ENCODE data around the gene CFAP126. TPM values are rescaled to one million over a fixed set of nuclear protein-coding genes. Genes with fewer than 3 reads are reported as not detected.

Gene CFAP126
- total and polyA plus RNA-seq, 2 of the 13 experiments (the other 11 are each of a cell fraction or from before 2014, with no cell fraction given): not detected

GRCh38 chr1:161359291-161359690 is 8.4 kb downstream of the CFAP126 start (continued):
- no peak for TF ChIP-seq KDM5B (CRISPR knock-in tag; IDR thresholded peaks at IDR 0.05; ENCODE audit: borderline replicate concordance)

- WGBS (ENCODE audit: low lambda C conversion rate): 100% methylated on average over 5 of the region's 8 CpGs
- Histone ChIP-seq H3K9ac (ENCODE audit: insufficient read depth, low read depth, low read length) (no peak overlapping the region), H3K4me2 (ENCODE audit: low read depth, low read length) (no peak overlapping the region), H3K4me3 (replicated peaks in 1 of 3; ENCODE audit: insufficient read depth in 1 of 3, low read depth in 2 of 3, low read length in 3 of 3) (no peak overlapping the region), H3K4me1 (ENCODE audit: insufficient read depth, low read length) (no peaks in the 10 kb centered on the region), H2AFZ (ENCODE audit: low read length) (no peak overlapping the region), H3K9me3 (ENCODE audit: low read length) (no peaks in the 10 kb centered on the region), H4K20me1 (ENCODE audit: insufficient read depth, low read length) (no peaks in the 10 kb centered on the region), H3K36me3 (replicated peaks in 1 of 2; ENCODE audit: control insufficient read depth in 1 of 2, insufficient read depth in 2 of 2, low read length in 2 of 2) (peaks cover 3 to 51% of the 10 kb centered on the region in 2 experiments), H3K79me2 (ENCODE audit: insufficient read depth, low read length) (no peaks in the 10 kb centered on the region), H3K27me3 (ENCODE audit: control insufficient read depth in 1 of 2, insufficient read depth in 2 of 2, low read length in 2 of 2) (no peaks in the 10 kb centered on the region), H3K27ac (ENCODE audit: extremely low read length, insufficient read depth, low read length) (no peak overlapping the region)
- no peak for ATAC-seq
- ChIA-PET CTCF (ENCODE audit: low intra/inter-chr PET ratio, low total read pairs) (no interaction called here), POLR2A (no interaction called here)
- FAIRE-seq: no peak
- DNase-seq (ENCODE audit: low spot score): no peak
- BruUV-seq (replicated peaks): no TSS peak
- intact Hi-C loops (cut with micrococcal nuclease; ENCODE audit: unreplicated experiment) (no loop called here), in situ Hi-C loops (cut with HindIII; ENCODE audit: extremely low pct_ligation_motif_present, low pct_unique_long_range_greater_than_20kb) (no loop called here)
- TF ChIP-seq ZNF253 (CRISPR knock-in tag; IDR thresholded peaks at IDR 0.05; ENCODE audit: borderline replicate concordance) (no peak), BCL6 (CRISPR knock-in tag; IDR thresholded peaks at IDR 0.05) (no peak), ZNF543 (CRISPR knock-in tag; IDR thresholded peaks at IDR 0.05) (no peak), HDAC2 (CRISPR knock-in tag; IDR thresholded peaks at IDR 0.05) (no peak), HMGXB3 (CRISPR knock-in tag; IDR thresholded peaks at IDR 0.05; ENCODE audit: borderline replicate concordance) (no peak), MLX (CRISPR knock-in tag; IDR thresholded peaks at IDR 0.05) (no peak), ZBTB4 (CRISPR knock-in tag; IDR thresholded peaks at IDR 0.05; ENCODE audit: borderline replicate concordance) (no peak), HNRNPLL (IDR thresholded peaks at IDR 0.05; ENCODE audit: low read depth, low read length, poor library complexity, severe bottlenecking) (no peak), ZBTB26 (CRISPR knock-in tag; IDR thresholded peaks at IDR 0.05; ENCODE audit: borderline replicate concordance) (no peak), SIX4 (CRISPR knock-in tag; IDR thresholded peaks at IDR 0.05) (no peak), ZNF510 (CRISPR knock-in tag; IDR thresholded peaks at IDR 0.05; ENCODE audit: low read depth) (no peak)
Measured at GRCh38 chr1:161357073-161357472, 10.6 kb downstream of the CFAP126 start.

All from HepG2 (cell line).